ENCODE results near the gene PPM1H.

- TF ChIP-seq CTCF (IDR thresholded peaks at IDR 0.05; ENCODE audit: low read depth, low read length, missing input control) (no peak), ZBTB33 (IDR thresholded peaks at IDR 0.05) (no peak), MAX (IDR thresholded peaks at IDR 0.05) (no peak), TAF1 (conservative IDR thresholded peaks at IDR 0.05) (no peak), RXRA (IDR thresholded peaks at IDR 0.05) (peak; percentile 66 to 84), JUND (IDR thresholded peaks at IDR 0.05) (no peak), SP1 (IDR thresholded peaks at IDR 0.05) (no peak), ATF3 (IDR thresholded peaks at IDR 0.05) (no peak), YY1 (IDR thresholded peaks at IDR 0.05) (no peak)
These were observed 253.6 kb downstream of the PPM1H start for GRCh38 chr12:62681306-62681705.

Measured in liver (tissue), 3 donors.